GM21576 (cell line): ENCODE data around the gene THBS2.
"Not testable (repeated sequence)": the region's sequence is repeated elsewhere in the genome, so short reads cannot be mapped to it uniquely, and the experiment has no call there.

Source experiments
- ATAC-seq: cut with Tn5 transposase; IDR thresholded peaks from one replicate; pipeline ENCODE4 v1.9.1; 2021; ENCODE audit warnings: mild to moderate bottlenecking, moderate library complexity; ENCODE audit not compliant: unreplicated experiment

The THBS2 gene

DNA sequence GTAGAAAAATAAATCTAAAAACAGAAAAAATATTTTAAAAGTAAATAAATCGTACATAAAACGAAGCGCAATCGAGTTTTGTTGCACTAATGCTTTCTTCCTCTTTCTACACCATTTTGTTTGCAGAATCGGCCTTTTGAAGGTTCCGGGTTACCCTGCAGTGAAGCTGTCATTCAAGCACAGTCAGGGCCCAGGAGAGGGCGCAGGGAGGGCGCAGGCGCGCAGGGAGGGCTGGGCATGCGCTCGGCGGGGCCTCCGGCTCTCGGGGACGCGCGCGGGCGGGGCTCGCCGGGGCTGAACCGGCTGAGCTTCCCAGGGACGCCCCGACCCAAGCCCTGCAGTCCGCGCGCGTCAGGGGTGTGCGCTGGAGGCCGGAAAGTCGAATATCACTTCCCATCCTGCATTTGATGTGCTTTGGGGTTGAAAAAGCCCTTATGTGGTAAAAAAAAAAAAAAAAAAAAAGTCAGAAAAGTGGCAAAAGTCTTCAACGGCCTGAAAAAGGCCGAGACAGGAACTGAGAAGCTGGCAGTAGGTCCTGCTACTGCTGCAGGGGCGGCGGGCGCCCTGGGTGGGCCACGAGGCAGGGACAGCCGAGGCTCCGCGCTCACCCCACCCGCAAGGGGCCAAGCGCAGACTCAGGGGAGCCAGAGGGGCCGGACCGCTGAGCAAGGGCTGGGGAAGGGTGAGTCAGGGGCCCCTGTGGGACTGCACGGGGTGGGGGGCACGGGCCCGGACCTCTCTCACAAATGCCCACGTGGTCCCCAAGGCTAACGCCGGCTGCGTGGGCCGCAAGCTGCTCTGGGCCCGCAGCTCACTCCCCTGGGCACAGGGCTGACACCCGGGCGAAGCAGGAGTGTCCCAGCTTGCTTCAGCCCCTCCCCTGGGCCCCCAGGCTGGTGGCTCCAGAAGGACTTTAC, 40.5 kb downstream of the THBS2 start:
- peak; percentile 100 for ATAC-seq

DNA sequence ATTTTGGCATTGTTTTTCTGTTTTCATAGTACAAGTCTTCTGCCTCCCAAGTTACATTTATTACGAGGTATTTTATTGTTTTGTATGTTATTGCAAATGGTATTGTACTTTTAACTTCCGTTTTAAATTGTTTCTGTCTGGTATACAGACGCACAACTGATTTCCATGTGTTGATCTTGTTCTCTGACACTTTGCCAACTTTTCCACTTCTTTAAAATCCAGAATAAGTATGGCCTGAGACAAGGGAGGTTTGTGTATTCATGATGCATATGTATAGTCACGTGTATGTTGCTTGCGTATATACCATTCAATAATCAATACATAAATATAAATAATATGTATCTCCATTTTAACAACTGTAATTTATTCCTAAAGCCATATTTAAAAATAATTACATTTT, 41.2 kb downstream of the THBS2 start:
- ATAC-seq: no peak

- no peak for ATAC-seq
These were observed 41.8 kb downstream of the THBS2 start for GRCh38 chr6:169211881-169212280.

- no peak for ATAC-seq
These were observed 43.0 kb downstream of the THBS2 start for GRCh38 chr6:169210611-169211010.

- ATAC-seq: no peak
These were observed 45.6 kb downstream of the THBS2 start for GRCh38 chr6:169208011-169208410.

GRCh38 chr6:169207482-169207881, 46.2 kb downstream of the THBS2 start:
- ATAC-seq: no peak

DNA sequence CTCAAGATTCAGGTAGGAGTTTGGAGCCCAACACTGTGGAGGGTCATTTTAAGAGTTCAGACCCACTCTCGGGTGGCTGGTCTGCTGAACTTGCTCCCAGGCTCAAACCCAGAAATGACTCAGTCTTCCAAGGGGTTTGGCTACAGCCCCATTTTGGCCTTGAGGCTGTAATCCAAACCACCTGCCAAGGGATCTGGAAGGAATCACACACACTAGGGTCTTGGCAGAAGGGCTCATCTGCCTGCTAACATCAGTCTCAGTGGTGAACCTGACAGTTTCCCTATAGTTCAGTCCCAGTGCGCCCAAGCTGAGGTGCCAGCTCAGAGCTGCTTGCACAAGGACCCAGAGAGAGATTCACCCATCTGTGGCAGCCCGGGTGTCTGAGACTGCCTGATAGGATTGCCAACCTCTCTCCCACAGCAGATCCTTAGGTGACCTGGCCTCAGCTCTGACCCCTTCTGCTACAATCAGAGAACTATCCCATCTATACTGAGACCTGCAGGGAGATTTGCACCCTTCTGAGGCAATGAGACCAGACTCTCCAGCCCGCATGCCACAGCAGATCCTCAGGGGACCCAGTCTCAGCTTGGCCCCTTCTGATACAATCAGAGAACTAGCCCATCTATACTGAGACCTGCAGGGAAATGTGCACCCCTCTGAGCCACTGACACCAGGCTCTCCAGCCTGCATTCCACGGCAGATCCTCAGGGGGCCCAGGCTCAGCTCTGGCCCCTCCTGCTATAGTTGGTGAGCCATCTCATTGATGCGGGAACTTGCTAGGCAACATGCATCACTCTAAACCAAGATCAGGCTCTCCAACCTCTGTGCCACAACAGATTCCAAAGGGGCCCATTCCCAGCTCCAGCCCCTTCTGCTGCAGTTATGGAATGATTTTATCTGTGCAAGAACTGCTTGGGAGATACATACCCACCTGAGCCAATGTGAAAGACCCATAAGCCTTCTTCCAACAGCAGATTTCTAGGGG, 48.2 kb downstream of the THBS2 start:
- ATAC-seq: no peak

DNA sequence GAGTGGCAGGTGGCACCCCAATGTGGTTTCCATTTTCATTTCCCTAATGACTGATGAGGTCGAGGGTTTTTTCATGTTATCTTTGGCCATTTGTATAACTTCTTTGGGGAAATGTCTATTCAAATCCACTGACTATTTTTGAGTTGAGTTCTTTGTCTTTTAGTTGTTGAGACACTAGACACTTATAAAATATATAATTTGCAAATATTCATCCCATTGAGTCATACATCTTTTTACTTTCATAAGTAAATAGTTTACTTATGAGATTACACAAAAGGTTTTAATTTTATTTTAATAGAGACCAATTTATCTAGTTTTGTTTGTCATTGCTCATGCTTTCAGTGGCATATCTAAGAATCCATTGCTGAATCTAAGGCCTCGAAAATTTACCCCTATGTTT, 49.5 kb downstream of the THBS2 start:
- no peak for ATAC-seq

DNA sequence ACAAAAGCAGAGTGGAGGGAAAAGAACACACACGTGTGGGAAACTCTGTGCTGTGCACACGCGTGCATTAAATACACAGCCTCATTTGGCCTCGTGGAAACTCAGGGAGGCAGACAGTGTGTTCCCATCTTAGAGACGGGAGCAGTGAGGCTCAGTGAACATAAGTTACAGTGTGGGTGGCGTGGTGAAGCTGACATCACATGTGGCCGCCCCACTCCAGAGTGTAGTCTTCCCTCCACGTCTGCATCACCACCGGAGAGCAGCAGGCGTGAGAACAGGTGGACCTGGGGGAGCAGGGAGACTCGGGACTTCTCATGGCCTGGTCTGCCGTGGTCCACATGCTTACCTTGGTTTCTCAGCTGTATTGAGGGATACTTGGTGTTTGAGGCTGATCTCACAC, 51.7 kb downstream of the THBS2 start:
- ATAC-seq: no peak

DNA sequence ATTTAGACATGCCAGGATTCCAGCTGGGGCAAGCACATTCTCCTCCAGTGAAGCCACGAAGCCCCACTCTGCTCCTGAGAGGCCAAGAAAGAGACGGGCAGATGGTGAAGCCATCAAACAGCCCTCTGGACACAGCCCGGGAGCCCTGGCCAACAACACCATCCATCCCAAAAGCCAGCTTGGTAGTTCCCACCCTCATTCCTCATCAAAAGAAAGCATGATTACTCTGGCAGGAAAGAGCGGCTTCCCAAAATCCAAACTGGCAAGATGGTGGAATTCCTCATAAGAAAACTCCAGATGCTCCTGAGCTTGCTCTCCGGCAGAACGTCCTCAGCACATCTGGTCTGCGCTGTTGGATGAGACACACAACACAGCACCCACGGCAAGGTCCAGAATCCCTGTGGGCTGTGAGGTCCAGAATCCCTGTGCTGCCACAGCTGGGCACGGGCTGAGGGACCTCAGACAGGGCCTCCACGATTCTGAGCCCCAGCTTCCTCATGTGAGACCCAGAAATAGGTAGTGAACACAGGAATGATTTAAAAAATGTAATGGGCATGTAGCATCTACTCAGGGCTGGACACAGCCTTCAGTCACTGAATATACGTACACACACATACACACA, 52.6 kb downstream of the THBS2 start:
- ATAC-seq: no peak

DNA sequence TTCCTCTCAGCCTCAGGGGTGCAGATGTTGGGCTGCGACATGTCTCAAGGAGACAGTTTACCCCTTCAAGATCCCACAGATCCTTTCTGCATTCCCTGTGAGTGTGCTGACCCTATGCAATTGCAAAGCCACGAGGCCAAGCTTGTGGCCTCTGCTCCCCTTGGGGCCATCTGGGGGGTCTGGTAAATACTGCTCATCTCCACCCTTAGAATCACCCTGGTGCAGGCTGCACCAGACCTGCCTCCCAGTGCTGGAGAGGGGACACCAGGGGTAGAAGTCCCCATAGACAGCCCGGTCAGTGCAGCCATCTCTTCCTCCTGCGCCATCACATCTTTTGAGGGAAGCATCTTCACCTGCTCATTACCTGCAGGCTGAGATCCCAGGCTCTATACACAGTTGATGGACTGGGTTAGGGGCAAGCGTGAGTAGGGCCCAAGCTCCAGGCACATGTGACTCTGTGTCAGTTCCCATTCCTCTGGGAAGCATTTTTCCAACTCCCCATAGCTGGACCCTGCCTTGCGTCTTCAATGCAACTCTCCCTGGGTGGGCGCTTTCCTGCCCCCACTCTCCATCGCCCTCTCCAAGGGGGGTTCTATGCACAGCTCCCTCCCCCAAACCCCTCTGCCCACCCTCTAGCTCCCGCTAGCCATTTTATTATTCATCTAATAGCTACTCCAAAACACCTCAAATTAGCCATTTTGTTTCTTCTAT, 53.9 kb downstream of the THBS2 start:
- ATAC-seq: no peak

GRCh38 chr6:169198885-169199284, 54.8 kb downstream of the THBS2 start:
- ATAC-seq: no peak

DNA sequence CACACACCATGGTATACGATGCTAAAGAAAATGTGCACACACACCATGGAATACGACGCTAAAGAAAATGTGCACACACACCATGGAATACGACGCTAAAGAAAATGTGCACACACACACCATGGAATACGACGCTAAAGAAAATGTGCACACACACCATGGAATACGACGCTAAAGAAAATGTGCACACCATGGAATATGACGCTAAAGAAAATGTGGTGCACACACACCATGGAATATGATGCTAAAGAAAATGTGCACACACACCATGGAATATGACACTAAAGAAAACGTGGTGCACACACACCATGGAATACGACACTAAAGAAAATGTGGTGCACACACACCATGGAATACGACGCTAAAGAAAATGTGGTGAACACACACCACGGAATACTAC, 55.7 kb downstream of the THBS2 start:
- not testable (repeated sequence) for ATAC-seq

DNA sequence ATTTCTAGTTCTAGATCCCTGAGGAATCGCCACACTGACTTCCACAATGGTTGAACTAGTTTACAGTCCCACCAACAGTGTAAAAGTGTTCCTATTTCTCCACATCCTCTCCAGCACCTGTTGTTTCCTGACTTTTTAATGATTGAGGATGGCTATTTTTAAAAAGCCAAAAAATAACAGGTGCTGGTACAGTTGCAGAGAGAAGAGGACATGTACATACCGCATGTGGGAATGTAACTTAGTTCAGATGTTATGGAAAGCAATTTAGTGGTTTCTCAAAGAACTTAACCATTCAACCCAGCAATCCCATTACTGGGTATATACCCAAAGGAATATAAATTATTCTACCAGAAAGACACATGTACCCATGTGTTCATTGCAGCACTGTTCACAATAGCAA, 57.4 kb downstream of the THBS2 start:
- ATAC-seq: not testable (repeated sequence)

DNA sequence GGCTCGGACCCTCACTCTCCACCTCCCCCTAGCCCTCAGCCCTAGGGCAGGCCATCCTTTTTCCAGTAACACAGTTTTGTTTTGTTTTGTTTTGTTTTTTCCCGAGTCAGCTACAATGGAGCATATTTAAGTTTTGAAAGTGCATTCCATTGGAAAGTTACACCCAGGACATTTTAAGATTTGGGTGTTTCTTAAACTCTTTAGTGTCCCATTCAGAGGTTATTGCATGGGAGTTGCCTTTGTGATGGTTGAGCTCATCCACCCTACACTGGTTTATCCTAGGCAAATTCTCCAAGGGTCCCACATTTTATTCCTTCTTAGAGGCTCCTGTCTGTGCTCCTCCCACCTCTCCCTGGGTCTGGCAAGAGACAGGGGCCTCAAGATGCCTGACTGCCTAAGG, 58.9 kb downstream of the THBS2 start:
- no peak for ATAC-seq

GRCh38 chr6:169190970-169191369, 62.7 kb downstream of the THBS2 start:
- no peak for ATAC-seq

- no peak for ATAC-seq
These were observed 63.5 kb downstream of the THBS2 start for GRCh38 chr6:169190144-169190584.

- no peak for ATAC-seq
These were observed 64.0 kb downstream of the THBS2 start for GRCh38 chr6:169189686-169190085.

DNA sequence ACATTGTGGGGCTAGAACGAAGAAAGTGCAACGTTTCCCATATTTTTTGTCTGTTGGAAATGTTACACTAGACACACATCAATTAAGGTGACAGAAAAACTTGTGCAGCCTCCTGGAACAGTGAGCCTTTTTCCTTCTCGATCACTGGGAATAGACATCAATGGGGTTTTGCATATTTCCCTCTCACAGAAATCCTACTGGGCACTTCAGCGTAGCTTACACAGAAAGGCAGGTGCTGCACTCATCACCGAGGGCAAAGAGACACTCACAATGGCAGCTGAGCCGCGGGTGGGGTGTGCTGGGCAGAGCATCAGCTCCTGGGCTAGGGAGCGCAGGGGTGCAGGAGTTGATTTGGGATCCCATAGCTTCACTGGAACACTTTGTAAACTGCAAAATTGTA, 64.5 kb downstream of the THBS2 start:
- ATAC-seq: no peak

DNA sequence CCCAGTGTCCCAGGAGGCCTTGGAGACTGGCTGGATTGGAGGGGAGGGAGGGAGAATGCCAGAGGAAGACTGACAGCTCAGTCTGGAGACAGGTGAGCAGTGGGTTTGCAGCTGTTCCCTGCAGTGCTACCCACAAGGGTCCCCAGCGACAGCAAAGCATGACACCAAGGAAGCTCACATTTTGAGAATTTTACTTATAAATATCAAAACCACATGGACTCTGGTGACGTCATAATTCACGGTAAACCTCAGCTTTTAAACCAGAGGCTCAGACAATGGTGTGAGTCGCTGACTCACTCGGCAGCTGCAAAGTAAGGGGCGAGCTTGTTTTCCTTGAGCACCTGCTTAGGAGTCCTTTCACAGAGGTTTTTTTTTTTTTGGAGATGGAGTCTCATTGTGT, 65.2 kb downstream of the THBS2 start:
- ATAC-seq: no peak
